Duodenal mucosa (tissue), 2 donors: Measurements from ENCODE around the gene ZFC3H1.
"Not testable (repeated sequence)": the region's sequence is repeated elsewhere in the genome, so short reads cannot be mapped to it uniquely, and the experiment has no call there.

ENCODE experiments used
- H3K27ac ChIP-seq: one replicate; pipeline ENCODE4 v1.7.0; 2013; ENCODE audit warnings: low read depth, low read length
- H3K27me3 ChIP-seq, 2 donors: one replicate each; pipeline ENCODE4 v1.7.0; 2013; ENCODE audit warnings: low read length in 2 of 2, control low read depth in 1 of 2; ENCODE audit not compliant: insufficient read depth in 2 of 2, control insufficient read depth in 1 of 2
- H3K36me3 ChIP-seq, 2 donors: one replicate each; pipeline ENCODE4 v1.7.0; 2013; ENCODE audit warnings: low read length in 2 of 2, control low read depth in 1 of 2; ENCODE audit not compliant: insufficient read depth in 2 of 2, control insufficient read depth in 1 of 2
- H3K4me1 ChIP-seq, 2 donors: one replicate each; pipeline ENCODE4 v1.7.0; 2013; ENCODE audit warnings: low read length in 2 of 2, control low read depth in 1 of 2; ENCODE audit not compliant: insufficient read depth in 2 of 2, control insufficient read depth in 1 of 2
- H3K4me3 ChIP-seq, 2 donors: one replicate each; pipeline ENCODE4 v1.7.0; 2013; ENCODE audit warnings: low read length in 2 of 2, low read depth in 1 of 2
- H3K9ac ChIP-seq, 2 donors: one replicate each; pipeline ENCODE4 v1.7.0; 2013; ENCODE audit warnings: low read length in 2 of 2, low read depth in 1 of 2
- H3K9me3 ChIP-seq, 2 donors: one replicate each; pipeline ENCODE4 v1.7.0; 2013; ENCODE audit warnings: low read length in 2 of 2, control low read depth in 1 of 2; ENCODE audit not compliant: control insufficient read depth in 1 of 2

Gene ZFC3H1

GRCh38 chr12:71663561-71664410 is at the start of gene ZFC3H1, which contains the start of gene THAP2:
ZFC3H1 (minus strand) TSS chr12:71663848; CDS start chr12:71663610, 238 bp downstream.
THAP2 (plus strand) TSS chr12:71664301; CDS start chr12:71664510, 209 bp downstream.
- H3K27me3 ChIP-seq: no peaks in the 10 kb centered on the region
- H3K4me3 ChIP-seq: peak within 1 kb of the TSS; percentile 95 to 96
- no peaks in the 10 kb centered on the region for H3K9me3 ChIP-seq
- H3K9ac ChIP-seq: peak within 1 kb of the TSS; percentile 97 to 99
- peak within 1 kb of the TSS; percentile 95 for H3K27ac ChIP-seq
- H3K36me3 ChIP-seq: peaks cover 9 to 11% of the 10 kb centered on the region in 2 donors
- peaks cover 12 to 17% of the 10 kb centered on the region in 2 donors for H3K4me1 ChIP-seq

DNA sequence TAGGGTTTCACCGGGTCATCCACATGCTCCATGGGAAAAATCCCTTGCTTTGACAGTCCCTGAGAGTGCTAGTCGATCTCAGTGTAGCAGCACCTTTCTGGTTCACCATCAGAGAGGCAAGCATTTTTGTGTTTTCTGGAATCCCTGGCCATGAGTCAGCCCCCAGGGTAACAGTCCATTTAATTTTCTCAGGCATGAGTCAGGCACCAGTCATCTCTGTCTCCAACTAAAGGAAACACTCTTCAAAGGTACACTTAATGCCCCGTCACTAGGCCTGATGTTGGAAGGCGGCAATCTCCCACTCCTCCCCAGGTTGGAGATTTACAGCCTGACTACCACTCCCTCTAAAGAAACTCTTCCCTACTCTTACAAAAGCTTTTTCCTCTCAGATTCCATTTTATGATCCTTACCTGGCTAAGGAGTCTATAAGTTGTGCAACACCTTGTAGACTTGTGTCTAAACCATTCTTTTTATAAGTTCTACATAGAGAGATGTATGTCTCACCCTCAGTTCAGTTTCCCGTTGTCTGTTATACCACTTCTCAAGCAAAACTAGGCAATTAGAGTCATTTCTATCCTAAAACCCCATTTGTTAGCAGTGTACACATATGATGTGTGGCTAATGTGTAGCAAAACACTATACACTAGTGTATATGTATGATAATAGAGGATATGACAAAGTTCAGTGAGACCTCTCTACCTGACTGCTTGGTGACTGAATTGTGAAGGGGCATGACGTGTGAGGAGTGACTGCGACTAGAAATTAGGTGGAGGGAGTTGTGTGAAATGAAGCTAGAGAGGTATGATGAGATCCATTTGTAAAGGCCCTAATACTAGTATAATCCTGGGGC is 46.9 kb upstream of the ZFC3H1 start:
- Histone ChIP-seq H3K27me3 (no peaks in the 10 kb centered on the region), H3K4me1 (peaks cover 0 to 4% of the 10 kb centered on the region in 2 donors), H3K9me3 (peaks cover 0 to 10% of the 10 kb centered on the region in 2 donors), H3K9ac (no peak overlapping the region), H3K4me3 (no peak overlapping the region), H3K27ac (no peak overlapping the region), H3K36me3 (peaks cover 0 to 2% of the 10 kb centered on the region in 2 donors)

DNA sequence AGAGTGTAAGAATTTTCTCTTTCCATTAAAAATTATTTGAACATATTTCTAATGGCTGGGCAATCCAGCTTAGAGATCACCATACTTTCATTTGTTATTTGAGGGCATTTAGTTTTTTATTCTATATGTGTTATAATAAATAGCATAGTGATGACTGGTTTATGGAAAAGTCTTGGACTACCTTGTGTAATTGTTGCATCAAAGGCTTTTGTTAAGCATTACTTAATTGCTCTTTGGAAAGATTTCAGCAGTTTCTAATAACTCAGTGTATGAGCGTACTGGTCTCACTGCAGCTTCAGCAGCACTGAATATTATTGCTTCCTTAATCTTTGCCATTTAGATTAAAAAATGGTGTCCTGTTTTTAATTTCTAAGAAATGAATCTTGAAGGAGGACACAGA is 45.0 kb upstream of the ZFC3H1 start:
- H3K36me3 ChIP-seq: peaks cover 0 to 2% of the 10 kb centered on the region in 2 donors
- no peaks in the 10 kb centered on the region for H3K27me3 ChIP-seq
- no peak overlapping the region for H3K4me3 ChIP-seq
- peaks cover 0 to 4% of the 10 kb centered on the region in 2 donors for H3K4me1 ChIP-seq
- peaks cover 0 to 5% of the 10 kb centered on the region in 2 donors for H3K9me3 ChIP-seq
- H3K27ac ChIP-seq: no peak overlapping the region
- H3K9ac ChIP-seq: no peak overlapping the region

- no peak overlapping the region for H3K4me3 ChIP-seq
- H3K4me1 ChIP-seq: peaks cover 0 to 4% of the 10 kb centered on the region in 2 donors
- no peaks in the 10 kb centered on the region for H3K27me3 ChIP-seq
- no peak overlapping the region for H3K9ac ChIP-seq
- H3K9me3 ChIP-seq: no peaks in the 10 kb centered on the region
- peaks cover 8 to 13% of the 10 kb centered on the region in 2 donors for H3K36me3 ChIP-seq
- no peak overlapping the region for H3K27ac ChIP-seq
Observed at GRCh38 chr12:71704920-71705319, 41.3 kb upstream of the ZFC3H1 start.

- H3K36me3 ChIP-seq: peaks cover 10 to 27% of the 10 kb centered on the region in 2 donors
- H3K27me3 ChIP-seq: no peaks in the 10 kb centered on the region
- H3K9me3 ChIP-seq: no peaks in the 10 kb centered on the region
- H3K4me1 ChIP-seq: peaks cover 0 to 4% of the 10 kb centered on the region in 2 donors
- H3K4me3 ChIP-seq: no peak overlapping the region
- H3K9ac ChIP-seq: no peak overlapping the region
- no peak overlapping the region for H3K27ac ChIP-seq
Observed at GRCh38 chr12:71703206-71703605, 39.6 kb upstream of the ZFC3H1 start.

DNA sequence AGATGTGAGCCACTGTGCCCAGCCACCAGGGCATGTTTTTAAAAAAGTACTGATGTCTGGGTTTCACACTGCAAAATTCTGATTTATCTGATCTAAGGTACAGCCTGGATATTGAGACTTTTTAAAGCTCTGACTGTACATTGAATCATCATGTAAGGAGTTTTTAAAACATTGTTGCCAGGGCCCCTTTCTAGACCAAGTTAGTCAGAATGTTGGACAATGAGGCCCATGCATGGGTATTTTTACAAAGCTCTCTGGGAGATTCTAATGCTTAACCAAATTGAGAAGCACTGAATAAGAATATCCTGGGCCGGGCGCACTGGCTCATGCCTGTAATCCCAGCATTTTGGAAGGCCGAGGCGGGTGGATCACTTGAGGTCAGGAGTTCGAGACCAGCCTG is 38.9 kb upstream of the ZFC3H1 start:
- Histone ChIP-seq H3K27me3 (no peaks in the 10 kb centered on the region), H3K4me3 (no peak overlapping the region), H3K27ac (no peak overlapping the region), H3K9ac (no peak overlapping the region), H3K9me3 (no peaks in the 10 kb centered on the region), H3K36me3 (peaks cover 10 to 34% of the 10 kb centered on the region in 2 donors), H3K4me1 (peaks cover 0 to 4% of the 10 kb centered on the region in 2 donors)

- not testable (repeated sequence) for H3K4me3 ChIP-seq, H3K27me3 ChIP-seq, H3K9me3 ChIP-seq, H3K9ac ChIP-seq, H3K4me1 ChIP-seq, H3K27ac ChIP-seq
- H3K36me3 ChIP-seq: peaks cover 11 to 38% of the 10 kb centered on the region in 2 donors
Observed at GRCh38 chr12:71702181-71702580, 38.5 kb upstream of the ZFC3H1 start.

GRCh38 chr12:71695782-71696181 is 32.1 kb upstream of the ZFC3H1 start:
- Histone ChIP-seq H3K4me1 (peaks cover 21 to 41% of the 10 kb centered on the region in 2 donors), H3K9me3 (no peaks in the 10 kb centered on the region), H3K27me3 (no peaks in the 10 kb centered on the region), H3K36me3 (peaks cover 7 to 40% of the 10 kb centered on the region in 2 donors), H3K4me3 (no peak overlapping the region), H3K27ac (no peak overlapping the region), H3K9ac (no peak overlapping the region)

GRCh38 chr12:71694099-71694820 is 30.6 kb upstream of the ZFC3H1 start:
- Histone ChIP-seq H3K9me3 (no peaks in the 10 kb centered on the region), H3K27me3 (no peaks in the 10 kb centered on the region), H3K27ac (peak overlapping the region; percentile 52), H3K9ac (peak overlapping the region in 1 of 2 donors; percentile 41), H3K36me3 (peaks cover 3 to 25% of the 10 kb centered on the region in 2 donors), H3K4me1 (peaks cover 23 to 48% of the 10 kb centered on the region in 2 donors), H3K4me3 (peak overlapping the region in 1 of 2 donors; percentile 34)
